Renal pelvis (tissue), 4 donors: ENCODE results near the gene KCNK15. TPM values are rescaled to one million over a fixed set of nuclear protein-coding genes. Genes with fewer than 3 reads are reported as not detected.

Source experiments
- DNase-seq: peaks from one replicate; pipeline ENCODE4 v3.0.0-alpha.2; 2013
- polyA plus RNA-seq, 3 donors: library from polyadenylated mRNA; unstranded; fragments of 120-200 nt; gene quantifications; one replicate each; pipeline ENCODE4 v1.2.1, GENCODE V29; 2013; ENCODE audit not compliant: insufficient read length in 3 of 3

KCNK15 gene
- polyA plus RNA-seq, 3 donors, result 0.09 TPM; not detected in 1

DNA sequence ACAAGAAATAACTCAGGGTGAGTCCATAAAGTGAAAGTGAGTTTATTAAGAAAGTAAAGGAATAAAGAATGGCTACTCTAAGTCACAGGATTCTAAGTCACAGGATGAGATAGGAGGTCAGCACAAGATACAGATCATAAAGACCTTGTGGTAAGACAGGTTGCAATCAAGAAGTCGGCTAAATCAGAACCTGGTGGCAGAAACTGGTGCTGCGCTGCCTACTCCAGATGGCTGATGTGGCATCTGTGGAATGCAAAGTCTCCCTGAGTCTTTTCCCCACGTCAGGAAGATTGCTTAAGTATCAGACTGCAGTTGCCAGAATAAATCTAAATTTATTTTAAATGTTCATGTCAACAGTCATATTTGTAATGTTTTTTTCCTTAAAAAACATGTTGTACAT is 10.7 kb upstream of the KCNK15 start:
- no peak for DNase-seq

DNA sequence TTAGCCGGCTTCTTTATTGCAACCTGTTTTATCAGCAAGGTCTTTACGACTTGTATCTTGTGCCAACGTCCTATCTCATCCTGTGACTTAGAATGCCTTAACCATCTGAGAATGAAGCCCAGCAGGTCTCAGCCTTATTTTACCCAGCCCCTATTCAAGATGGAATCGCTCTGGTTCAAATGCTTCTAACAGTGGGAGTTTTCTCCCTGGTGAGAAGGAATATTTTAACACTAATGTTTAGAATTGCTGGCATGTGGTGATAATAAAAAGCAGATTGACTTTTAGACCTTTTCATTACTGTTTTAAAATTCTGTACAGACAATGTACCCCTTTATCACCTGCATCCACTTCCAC is 9.9 kb upstream of the KCNK15 start:
- DNase-seq, result no peak

DNA sequence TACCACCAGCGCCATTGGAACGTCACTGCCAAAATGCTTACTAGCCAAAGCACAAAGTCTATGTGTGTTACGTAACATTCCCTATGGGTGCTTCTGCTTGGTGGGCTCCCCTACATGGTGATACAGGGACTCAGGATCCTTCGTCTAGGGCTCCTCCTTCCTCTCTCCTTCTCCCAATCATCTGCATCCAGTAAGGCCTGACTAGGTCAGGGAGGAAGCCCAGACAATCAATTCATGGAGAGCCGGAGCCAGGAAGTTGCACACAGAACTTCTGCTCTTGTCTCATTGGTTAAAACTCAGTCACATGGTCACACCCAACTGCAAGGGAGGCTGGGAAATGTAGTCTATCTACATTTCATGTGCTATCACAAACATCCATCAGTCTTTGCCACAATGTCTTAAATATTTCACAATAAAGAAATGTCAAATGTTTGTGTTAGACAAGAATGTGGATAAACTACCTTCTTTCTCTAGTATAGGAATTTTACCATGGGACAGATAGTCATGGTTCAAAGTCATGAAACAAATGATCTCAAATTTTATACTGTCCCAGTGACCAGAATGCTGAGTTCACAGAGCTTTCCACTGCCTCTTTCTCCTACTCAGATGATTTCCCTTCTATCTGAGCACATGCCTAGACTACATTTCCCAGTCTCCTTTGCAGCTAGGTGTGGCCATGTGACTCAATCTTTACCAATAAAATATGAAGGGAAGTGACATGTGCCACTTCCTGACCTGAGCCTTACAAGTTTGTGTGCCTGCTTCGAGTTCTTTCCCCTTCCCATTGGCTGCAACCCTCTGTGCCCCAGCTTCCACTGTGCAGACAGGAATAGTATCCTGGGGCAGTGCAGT is 9.3 kb upstream of the KCNK15 start:
- DNase-seq, result peak; percentile 30

DNA sequence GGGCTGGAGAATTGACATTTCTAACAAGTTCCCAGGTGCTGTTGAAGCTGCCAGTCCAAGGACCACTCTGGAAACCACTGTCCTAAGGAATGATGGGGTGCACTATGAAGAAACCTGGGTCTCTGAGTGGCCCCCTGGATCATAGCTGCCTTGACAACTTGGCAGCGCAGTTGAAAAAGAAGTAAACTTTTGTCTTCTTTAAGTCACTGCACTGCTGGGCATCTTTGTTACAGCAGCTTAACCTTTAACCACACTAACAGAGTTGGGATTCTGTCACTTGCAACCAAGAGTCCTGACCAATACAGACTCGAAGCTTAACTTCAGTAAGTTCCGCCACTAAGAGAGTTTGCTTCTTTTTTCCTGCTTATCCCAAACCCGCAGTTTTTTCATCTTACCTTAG is 8.5 kb upstream of the KCNK15 start:
- no peak for DNase-seq

DNA sequence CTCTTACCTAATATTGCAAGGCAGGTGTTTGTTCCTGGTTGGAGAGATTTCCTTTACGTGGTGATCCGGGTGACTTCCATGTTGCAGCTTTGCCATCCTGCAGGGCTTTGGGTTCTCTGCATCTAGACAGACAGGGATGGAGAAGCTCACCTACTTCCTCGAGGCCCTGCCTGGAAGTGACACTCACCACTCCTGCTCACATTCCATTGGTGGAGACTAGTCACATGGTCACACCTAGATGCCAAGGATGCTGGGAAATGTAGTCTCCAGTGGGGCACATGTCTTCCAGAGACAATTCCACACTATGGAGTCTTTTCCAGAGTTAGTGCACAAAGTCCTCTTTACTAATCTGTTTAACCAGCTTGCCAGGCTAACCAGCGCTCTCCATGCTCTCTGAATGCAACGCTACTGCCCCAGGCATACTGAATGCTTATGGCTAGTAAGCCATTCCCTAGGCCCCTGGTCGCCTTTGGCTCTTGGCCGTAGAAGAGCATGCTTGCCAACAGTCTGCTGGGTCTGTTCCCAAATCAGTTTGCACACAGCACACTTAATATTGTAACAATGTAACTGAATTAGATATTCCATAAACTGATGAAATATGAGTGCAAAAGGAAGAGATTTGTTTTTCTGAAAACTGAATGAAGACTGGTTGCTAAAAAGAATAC is 6.7 kb upstream of the KCNK15 start:
- peak; percentile 51 for DNase-seq

DNA sequence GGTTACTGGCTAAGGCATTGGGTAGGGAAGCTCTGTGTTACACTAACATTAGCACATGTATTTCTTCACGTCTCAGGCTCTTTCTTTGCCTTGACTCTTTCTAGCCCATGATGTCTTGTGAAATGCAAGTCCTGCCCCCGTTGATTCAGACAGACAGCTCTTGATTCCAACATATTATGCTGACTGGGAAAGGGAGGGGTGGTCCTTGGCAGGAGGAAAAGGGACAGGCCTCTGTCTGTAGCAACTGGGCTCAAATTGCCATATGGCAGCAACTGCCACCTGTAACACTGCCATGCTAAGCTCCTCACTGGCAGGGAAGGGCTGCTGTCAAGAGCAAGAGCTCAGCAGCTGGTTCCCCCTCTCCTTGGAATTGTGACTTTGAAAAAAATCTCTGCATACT is 5.7 kb upstream of the KCNK15 start:
- DNase-seq, result no peak

DNA sequence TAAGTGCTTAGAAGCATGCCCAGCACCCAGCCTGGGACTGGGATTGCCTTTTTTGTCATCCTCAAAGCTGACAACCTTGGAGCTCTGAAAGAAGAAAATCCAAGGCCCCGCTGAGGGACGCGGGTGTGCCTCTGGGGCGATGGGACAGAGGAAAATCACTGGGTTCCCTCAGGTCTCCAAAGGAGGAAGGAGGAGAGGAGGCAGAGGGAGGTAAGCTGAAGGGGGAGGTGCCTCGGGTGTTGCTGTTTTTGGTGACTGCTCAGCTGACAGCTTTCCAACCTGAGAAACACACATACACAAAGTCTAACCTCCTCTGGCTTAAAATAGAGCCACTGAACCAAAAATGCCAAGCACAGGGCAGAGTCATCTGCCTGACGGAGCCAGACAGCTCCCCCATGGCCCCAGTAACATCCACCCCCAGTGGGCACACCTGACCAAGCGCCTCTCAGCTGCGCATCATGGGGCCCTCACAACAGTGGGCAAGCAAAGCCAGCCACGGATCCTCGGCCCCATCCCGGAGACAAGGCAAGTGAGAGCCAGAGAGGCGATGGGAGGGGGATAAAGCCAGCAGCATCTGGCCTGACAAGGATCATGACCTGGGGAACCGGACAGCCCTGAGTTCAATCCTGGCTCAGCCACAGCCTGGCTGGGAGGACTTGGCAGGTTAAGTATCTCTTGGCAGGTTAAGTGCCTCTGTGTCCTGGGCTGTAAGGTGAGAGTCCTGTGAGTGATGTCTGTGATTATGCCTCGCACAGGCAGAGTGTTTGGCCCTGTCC is 3.2 kb upstream of the KCNK15 start:
- DNase-seq, result no peak

DNA sequence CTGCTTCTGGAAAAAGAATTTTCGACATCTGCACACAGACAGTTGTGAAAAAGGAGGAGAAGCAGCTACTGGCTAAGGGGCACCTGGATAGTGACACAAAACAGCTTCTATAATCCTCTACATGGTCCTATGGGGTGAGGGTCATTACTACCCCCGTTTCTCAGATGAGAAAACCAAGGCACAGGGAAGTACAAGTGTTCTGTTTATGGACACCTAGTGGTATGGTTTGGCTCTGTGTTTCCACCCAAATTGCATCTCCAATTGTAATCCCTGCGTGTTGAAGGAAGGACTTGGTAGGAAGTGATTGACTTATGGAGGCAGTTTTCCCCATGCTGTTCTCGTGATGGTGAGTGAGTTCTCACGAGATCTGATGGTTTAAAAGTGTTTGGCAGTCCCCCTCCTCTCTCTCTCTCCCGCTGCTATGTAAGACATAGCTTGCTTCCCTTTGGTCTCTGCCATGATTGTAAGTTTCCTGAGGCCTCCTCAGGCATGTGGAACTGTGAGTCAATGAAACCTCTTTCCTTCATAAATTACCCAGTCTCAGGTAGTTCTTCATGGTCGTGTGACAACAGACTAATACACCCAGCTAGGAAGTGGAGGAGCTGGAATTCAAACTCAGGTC is 2.5 kb upstream of the KCNK15 start:
- no peak for DNase-seq

DNA sequence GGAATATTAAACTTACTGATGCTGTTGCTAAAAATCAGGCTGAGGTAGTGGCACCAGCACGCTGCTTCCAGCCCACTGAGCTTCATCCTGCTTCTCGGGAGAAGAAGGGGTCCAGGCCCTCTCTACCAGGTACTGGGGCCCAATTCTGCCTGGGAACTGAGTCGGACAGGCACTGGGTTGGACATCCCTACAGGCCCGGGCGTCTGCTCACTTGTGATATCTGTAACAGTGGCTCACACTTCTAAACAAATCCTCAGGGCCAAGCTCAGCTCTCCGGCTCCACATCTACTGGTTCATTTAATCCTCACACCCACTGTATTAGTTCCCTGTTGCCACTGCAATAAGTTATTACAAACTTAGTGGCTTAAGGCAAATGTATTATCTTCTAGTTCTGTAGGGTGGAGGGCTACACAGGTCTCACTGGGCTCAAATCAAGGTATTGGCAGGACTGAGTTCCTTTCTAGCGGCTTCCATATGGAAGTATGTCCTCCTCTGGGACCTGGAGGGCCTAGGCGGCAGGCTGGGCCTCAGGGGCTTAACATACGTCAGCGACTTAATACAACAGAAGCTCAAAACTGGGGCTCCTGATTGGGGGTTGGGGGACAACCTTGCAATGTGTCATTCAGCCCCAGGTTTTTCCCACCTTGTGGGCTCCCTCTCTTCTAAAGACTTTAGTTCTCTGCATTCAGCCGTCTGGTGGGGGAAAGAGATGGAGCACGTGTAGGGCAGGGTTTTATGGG is 1.6 kb upstream of the KCNK15 start:
- no peak for DNase-seq

DNA sequence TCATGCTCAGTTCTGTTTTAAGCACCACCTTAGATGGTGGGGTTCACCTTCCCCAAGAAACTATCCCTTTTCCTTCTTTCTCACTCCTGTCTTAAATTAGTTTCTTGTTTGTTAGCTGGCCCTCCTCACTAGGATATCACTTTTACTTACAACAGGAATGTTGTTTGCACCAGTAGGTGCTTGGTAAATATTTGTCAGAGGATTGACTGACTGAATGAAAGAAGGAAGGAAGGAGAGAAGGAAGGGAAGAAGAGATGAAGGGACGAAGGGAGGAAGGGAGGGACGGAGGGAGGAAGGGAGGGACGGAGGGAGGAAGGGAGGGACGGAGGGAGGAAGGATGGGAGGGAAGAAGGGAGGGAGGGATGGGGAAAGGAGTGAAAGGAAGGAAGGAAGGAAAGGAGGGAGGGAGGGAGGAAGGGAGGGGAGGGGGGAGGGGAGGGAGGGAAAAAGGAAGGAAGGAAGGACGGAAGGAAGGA is 505 bp upstream of the KCNK15 start:
- DNase-seq, result no peak

DNA sequence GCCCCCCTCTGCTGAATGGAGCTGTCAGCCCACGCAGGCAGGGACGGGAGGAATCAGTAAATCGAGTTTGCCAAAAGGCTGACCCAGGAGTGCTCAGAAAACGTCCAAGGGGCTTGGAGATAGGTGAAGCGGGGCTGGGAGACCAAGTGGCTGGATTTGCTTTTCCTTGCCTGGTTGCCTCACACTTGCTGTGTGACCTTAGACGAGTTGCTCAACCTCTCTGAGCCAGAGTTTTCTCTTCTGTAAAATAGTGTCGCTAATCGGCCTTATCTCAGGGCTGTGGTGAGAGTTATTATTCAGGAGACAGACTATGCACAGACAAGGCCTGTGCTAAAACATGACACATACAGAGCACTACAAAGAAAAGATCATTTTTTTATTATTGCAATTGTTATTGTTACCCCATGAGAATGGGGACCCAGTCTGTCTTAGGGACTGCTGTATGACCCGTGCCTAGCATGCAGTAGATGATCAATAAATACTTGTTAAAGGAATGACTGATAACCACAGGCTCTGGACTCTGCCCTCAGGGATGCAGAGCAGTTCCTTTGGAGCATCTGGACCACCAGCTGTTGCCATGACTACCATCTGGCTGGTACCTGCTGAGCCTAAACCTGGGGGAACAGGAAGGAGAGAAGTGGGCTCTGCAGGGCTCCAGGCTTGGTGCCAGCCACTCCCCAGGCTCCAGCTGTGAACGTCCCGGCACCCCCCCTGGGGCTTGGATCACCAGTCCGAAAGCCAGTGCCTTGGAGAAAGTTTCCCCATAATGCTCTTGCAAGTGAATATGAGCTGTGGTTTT is 901 bp downstream of the KCNK15 start:
- no peak for DNase-seq

DNA sequence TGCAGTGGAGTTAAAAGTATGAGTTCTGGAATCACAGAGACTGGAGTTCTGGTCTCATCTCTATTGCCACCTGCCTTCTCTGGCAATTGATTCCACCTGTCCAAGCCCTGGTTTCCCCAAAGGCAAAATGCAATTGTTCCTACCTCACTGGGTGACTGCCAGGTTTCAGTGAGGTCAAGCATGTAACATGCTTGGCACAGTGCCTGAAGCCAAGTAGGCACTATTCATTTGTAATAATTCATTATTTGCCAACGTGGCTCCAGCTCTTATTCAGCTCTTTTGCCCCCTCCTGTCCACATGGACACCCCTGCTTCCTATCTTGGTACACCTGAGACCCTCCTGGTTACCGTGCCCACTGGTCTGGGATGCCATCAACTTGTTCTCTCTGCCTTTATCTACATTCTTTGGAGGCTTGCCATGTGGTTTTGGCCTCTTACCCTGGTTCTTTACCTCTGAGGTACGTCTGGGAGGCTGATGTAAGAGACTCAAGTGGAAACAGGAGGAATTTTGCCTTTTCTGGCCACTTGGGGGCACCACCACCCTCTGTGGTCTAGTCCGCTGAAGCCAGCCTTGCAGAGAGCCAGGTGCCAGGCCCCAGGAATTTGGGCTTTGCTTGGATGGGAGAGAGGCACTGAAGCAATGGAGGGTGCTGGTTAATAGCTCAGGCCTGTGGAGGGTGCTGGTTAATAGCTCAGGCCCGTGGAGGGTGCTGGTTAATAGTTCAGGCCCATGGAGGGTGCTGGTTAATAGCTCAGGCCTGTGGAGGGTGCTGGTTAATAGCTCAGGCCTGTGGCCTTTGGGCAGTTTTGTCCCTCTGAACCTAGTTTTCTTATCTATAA is 1.7 kb downstream of the KCNK15 start:
- DNase-seq, result peak; percentile 72

DNA sequence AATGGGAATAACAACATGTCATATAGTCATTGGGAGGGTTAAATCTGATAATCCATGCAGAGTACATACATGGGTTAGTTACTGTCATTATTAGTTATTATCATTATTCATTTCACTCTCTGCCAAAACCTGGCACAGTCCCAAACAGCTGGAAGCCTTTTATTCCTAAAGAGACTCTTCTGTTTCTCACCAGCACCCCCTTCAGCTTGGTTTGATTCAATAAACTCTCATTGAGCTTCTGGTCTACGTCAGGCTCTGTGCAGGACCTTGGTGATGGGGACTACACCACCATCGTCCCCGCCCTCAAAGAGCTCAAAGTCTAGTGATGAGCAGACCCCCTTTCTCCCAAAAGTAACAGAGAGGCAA is 2.3 kb downstream of the KCNK15 start:
- no peak for DNase-seq

DNA sequence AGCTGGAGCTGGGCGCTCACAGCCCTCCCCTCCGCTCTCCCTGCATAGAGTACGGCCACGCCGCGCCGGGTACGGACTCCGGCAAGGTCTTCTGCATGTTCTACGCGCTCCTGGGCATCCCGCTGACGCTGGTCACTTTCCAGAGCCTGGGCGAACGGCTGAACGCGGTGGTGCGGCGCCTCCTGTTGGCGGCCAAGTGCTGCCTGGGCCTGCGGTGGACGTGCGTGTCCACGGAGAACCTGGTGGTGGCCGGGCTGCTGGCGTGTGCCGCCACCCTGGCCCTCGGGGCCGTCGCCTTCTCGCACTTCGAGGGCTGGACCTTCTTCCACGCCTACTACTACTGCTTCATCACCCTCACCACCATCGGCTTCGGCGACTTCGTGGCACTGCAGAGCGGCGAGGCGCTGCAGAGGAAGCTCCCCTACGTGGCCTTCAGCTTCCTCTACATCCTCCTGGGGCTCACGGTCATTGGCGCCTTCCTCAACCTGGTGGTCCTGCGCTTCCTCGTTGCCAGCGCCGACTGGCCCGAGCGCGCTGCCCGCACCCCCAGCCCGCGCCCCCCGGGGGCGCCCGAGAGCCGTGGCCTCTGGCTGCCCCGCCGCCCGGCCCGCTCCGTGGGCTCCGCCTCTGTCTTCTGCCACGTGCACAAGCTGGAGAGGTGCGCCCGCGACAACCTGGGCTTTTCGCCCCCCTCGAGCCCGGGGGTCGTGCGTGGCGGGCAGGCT is 4.6 kb downstream of the KCNK15 start:
- DNase-seq, result no peak

DNA sequence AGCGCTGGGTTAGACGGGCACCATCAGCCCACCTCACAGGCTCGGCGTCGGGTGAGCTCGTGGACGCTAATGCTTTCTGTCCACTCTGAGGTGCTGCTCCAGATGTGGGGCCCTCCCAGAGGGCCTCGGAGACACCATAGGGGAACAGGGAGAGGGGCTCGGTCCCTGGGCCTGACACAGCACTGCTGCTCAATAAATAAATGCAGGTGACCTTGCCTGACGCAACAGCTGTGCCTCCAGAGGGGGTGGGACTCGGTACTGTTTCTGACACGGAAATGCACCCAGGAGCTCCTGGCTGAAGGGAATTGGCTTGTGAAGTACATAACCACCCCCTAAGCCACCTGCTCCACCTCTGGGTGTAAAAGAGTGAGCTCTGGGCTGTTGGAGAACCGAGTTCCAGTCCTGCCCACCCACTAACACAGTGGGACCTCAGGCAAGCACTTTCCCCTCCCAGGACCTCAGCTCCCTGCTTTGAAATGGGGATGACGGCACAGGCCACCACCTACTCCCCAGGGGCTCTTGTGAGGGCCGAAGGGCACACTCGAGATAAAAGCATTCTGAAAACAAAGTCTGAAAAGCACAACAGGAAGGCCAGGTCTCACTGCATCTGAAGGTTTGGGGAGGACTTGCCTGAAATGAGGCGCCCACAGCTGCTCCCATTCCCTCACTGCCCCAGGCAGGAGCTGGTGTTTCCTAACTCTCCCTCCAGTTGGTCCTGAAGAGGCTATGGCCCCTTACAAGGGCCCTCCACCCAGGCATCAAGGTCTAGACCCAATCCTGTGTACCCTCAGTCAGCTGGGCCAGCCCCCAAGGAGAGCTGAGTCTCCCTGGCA is 6.7 kb downstream of the KCNK15 start:
- no peak for DNase-seq

DNA sequence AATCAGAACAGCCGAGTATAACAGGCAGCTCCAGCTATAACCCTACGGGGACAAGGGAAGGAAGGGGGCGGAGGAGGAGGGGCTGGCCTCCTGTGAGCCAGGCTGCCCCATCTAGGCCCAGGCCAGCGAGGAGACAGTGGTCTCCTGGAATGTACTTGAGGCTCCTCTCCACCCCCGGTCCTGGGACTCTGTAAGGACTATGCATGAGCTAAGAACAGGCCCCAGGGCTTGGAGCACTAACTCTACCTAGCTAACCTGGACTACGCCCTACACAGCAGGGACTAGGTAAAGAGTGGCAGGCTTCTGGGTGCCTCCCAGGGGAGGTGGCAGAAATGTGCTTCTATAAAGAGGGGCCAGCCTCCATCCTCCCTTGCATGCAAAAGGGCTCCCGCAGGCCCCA is 8.9 kb downstream of the KCNK15 start:
- DNase-seq, result no peak

DNA sequence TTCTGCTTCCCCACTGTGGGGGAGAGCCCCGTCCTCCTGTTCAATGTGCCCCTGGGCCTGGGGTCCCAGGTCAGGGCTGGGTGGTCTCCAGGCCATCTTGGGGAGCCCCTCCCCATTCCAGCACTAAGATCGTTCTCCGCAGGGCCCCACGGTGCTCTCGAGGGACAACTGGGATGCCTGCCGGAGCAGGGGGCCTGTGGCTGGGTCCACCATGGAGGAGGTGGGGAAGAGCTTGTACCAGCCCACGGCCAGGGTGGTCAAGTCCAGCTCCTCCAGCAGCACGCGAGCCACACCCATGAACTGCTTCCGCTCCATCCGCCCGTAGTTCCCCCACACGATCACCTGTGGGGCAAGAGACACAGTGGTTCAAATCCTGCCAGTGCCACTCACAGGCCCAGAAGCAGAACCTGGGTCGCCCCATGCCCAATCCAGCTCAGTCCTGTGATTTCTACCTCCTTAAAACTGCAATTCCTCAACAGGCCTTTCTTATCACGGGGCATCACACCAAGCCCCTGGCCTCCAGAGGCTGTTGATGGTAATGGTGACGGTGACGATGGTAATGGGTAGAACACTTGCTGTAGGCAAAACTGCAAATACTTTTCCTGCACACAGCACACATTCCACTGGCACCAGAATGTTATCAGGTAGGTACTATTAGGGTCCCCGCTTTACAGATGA is 10.5 kb downstream of the KCNK15 start:
- no peak for DNase-seq

DNA sequence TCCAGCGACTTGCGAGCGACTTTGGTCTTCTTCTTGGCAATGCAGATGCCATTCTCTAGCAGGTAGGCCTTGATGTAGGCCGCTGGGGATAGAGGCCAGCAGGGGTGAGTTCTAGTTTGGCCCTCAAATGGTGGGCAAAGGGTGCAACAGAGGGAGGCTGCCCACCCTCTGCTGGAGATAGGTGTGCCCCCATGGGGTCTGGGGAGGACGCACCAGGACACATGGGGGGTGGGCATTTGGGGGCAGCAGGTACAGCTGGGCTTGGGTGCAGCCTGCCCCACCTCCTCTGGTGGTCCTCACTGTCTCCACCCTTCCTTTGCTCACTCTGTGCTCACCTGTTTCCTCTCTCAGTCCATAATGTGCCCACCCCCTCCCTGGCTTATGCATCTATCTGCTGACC is 11.3 kb downstream of the KCNK15 start:
- no peak for DNase-seq
